Subcutaneous preadipocyte (primary cell): ENCODE measurements around the gene PPP1R2B. TPM values are rescaled to one million over a fixed set of nuclear protein-coding genes. Genes with fewer than 3 reads are reported as not detected.

Experiments used
- small RNA-seq: library from RNA; depleted of rRNA; stranded (forward); fragments of <200 nt; gene quantifications from one replicate; pipeline ENCODE3, GENCODE V24; 2012
- total RNA-seq: library from RNA; depleted of rRNA; stranded (reverse); fragments of >200 nt; gene quantifications from 2 replicates; pipeline ENCODE4 v1.2.3, GENCODE V29; 2012

PPP1R2B gene
- under 0.01 TPM in 2 replicates for total RNA-seq

DNA sequence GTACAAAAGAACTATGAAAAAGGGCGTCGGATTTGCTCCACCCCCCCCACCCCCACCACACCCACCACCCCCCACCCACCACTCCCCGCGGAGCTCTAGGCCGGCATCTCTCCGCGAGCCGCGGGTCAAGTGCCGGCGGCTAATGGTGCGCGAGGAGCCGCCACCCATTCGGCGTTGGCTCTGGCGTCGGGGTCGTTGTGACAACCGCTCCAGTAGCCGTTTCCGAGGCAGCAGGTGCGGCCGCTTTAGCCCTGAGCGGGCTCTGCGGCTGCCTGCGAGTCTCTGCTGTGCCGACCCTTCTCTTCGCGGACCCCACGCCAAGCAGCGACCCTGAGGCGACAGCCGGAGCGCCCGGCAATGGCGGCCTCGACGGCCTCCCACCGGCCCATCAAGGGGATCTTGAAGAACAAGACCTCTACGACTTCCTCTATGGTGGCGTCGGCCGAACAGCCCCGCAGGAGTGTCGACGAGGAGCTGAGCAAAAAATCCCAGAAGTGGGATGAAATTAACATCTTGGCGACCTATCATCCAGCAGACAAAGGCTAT, at the start of gene PPP1R2B:
TSS of gene PPP1R2B (plus strand) at position 90 of the 546 bp plus-strand sequence. CDS start at position 358, 268 bp downstream.

Small RNA genes lying within 50 kb of the gene (small RNA-seq; reads per million reads assigned to genes)
- gene RNU6-556P: not detected

Other genes starting within 250 kb of the PPP1R2B start
- gene TIMD4, start 112.9 kb downstream of the PPP1R2B start, total RNA-seq: not detected in 2 replicates
- gene HAVCR1, start 208.8 kb downstream of the PPP1R2B start, total RNA-seq: 0.20 and 0.37 TPM in 2 replicates